NCI-H2171 treated with DMSO at 0.1 percent for 48 hours (cell line): ENCODE results near the gene LRRC49.
A peak's percentile ranks its signal among the peaks of the same experiment; 100 is the strongest.
"Not testable (repeated sequence)": the region's sequence is repeated elsewhere in the genome, so short reads cannot be mapped to it uniquely, and the experiment has no call there.

Experiments used
- DNase-seq: peaks from one replicate; lab custom pipeline; 2025; lab: John Stamatoyannopoulos, UW

Gene LRRC49

DNA sequence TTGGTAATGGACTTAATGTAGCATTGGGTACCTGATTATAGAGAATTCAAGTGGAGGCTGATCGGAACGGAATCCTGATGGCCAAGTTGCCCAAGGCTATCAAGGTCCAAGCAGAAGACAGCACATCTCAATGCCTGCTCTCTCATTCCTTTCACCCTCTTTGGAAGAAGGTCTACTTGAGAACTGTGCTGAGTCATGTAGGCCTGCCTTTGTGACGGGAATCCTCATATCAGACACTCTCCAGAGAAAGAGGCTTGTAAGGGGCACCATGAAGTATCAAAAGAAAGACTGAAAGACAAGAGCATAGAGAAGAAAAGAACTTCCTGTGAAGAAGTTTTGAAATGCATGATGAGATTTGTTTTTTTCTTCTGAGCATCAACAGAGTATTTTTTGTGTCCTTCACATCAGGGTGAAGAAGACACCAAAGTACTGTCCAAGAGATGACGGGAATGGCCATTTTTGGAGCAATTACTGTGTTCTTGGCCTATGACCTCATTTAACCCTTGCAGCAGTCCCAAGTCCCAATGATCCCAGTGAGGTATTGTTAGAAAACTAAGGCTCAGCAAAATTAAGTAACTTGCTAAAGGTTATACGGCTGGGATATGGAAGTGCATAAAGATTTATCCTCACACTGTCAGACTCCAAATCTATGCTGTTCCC lies 25.5 kb upstream of the LRRC49 start:
- no peak for DNase-seq

DNA sequence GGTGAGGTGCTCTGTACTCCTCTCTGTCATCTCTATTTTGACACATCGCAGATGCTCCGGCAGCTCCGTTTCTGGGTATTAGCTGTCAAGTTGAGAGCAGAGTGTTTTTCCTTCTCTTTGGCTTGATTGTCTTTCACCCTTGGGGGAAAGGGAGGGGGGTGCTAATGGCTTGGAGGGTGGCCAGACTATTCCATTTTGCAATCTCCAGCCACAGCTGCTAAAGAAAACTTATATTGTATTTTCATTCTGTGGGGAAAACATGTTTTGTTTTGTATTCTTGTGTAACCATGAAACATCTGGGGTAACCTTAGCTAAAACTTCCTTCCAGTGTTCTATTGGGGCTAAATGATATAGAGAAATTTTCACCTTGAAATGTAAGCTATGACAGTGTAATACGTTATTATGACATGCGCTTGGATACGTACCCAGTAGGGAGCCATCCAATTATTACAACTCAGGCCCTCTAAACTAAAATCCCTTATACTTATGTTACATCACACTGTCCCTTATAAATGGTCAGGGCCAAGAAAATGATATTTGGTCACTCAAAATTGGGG lies 24.6 kb upstream of the LRRC49 start:
- DNase-seq: peak; percentile 45

DNA sequence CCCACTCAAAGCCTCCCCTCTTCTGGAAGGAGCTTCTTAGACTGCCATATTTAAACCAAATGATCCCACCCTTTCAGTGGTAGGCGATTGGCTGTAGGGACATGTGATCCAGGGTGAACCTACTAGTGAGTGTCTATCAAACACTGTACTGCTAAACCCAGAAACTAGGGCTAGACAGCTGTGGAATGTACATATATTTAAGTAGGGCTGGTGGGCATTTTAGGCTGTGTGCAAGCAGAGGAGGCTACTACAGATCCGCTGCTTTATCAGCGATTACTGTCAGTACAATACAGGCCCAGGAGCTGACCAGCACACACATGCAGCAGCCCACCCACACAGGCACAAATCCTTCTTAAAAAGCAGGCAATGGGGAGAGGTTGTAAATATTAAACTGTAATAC lies 23.3 kb upstream of the LRRC49 start:
- no peak for DNase-seq

DNA sequence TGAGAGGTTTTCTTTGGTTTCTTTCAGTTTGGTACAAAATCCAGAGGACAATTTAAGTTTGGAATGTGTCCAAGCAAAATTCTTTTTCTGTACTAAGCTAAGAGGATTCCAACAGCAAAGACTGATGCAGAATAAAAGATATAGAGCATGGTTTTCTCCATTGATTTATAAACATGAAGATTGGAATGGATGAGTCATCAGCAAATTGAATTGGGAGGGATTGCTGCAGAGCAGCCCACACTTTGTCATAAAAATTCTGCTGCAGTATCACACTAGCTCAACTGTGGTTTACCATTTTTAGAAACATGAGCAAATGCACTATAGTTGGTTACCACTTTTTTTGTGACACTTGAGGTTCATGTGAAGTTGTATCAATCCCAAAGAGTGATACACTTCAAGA lies 22.6 kb upstream of the LRRC49 start:
- DNase-seq: no peak

DNA sequence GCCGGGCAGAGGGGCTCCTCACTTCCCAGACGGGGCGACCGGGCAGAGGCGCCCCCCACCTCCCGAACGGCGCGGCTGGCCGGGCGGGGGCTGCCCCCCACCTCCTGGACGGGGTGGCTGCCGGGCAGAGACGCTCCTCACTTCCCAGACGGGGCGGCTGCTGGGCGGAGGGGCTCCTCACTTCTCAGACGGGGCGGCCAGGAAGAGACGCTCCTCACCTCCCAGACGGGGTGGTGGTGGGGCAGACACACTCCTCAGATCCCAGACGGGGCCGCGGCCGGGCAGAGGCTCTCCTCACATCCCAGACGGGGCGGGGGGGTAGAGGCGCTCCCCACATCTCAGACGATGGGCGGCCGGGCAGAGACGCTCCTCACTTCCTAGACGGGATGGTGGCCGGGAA lies 21.1 kb upstream of the LRRC49 start:
- not testable (repeated sequence) for DNase-seq

DNA sequence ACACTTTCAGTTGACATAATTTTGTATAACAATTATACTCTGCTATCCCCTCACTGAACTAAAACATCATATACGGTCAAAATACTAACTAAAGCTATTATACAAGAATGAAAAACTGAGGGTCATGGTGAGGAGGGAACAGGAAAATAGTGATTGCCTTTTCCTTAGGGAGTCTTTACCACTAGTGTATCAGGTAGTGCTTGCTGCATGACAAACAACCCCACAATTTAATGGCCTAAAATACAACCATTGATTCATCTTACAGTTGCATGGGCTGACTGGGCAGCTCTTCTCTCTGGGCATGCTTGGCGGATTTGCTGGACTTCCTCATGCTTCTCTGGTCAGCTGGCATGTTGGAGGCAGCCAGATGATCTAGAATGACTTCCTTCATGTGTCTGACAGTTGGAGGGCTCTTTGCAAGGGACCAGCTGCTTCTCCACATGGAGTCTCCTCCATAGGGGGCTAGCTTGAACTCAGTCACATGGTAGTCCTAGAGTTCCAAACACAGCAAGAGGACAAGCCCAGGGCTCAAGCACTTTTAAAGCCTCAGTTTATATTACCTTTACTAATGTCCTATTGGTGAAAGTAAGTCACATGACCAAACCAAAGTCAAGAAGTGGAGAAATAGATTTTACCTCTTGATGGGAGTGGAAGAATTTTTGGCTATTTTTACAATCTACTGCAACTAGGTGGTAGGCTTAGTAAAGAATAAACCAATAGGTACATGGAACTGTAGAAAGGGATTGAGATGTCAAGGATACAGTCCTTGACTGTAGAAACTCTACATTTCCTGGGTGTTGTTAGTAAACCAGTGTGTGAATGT lies 19.2 kb upstream of the LRRC49 start:
- DNase-seq: no peak

DNA sequence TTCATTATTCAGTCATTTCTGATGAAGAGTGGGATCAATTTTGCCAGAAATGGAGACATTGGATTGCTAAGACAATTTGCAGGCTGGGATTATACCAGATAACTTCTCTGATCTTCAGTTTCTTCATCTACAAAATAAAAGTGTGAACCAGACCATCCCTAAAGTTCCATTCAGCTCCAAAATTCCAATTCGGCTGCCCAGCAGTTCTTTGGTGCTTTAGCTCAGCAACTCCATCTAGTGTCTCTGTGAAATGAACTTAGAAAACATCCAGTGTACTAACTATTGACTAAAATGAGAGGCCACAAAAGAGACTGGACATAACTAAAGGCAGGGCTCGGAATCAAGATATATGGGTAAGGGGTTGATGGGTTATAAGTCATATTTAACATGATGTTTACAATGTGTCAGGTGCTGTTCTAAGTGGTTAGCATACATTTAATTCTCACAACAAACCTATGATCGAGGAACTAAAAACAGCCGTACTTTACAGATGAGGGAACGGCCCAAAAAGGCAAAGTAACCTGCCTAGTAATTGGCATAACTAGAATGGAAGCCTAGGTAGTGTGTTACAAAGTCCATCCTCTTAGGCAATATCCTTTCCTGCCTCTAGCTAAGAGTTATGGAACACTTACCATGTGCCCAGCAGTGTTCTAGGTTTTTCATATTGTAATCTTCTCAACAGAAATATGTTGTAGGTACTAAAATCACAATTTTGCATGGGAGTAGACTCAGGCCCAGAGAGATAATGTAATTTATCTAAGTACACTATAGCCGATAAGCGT lies 17.4 kb upstream of the LRRC49 start:
- DNase-seq: no peak

DNA sequence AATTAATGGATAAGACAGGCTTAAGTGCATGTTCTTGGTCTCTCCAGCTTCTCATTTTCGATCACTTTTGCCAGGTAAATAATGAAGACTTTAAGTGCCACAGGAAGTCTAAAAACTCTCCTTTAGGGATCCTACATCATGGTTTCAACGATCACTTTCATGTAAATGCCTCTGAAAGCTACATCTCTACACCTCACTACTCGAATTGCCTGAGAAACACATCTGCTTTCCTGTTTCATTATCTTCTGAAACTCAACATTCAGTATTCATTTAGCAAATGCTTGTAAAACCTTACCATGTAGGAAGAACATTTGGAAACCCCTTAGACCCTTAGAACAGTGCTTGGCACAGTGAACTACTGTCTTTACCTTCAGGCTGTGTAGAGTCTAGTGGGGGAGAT lies 16.6 kb upstream of the LRRC49 start:
- DNase-seq: no peak

DNA sequence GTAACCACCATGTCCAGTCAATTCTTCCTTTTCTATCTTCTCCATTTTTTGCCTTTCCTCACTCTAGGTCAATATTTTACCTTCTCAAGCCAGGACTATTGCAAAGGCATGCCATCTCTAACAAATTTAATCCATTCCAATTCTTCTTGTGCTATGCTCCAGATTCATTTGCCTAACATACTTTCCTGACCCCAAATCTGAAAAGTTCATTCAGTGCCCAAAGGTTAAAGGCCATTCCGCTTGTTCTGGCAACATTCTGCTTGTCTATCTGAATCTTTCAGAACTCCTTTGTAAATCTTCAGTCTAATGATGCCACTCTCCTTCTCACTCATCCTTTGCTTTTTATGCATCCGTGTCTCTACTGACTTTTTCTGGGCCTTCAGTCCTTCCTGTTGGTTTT lies 15.9 kb upstream of the LRRC49 start:
- no peak for DNase-seq

DNA sequence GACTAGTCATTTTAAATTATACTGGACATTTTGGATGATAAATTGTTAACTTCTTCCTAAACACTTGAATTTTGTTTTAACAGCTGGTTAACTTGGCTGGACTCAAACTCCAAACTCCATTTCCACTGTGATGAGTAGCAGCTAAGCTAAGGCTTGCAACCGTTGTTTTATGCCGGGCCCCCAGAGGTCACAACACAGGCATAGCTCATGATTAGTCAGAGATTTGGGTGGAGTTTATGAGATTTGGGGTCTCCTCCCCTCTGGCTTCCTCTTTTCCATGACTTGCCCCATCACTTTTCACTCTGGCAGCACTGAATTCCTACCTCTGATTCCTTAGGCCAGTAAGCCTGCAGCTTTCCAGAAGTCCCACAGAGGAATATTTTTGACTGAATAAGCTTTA lies 13.2 kb upstream of the LRRC49 start:
- DNase-seq: no peak

DNA sequence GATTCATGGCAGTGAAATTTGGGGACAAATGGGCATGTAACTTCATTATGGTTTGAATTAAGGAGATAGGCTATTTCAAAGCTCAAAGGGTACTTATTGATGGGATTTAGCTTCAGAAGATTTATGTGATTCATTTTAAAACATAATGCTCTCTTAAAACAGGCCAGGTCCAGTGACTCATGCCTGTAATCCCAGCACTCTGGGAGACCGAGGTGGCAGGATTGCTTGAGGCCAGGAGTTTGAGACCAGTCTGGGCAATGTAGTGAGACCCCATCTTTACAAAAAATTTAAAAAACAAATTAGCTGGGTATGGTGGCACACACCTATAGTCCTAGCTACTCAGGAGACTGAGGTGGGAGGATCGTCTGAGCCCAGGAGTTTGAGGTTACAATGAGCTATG lies 11.8 kb upstream of the LRRC49 start:
- no peak for DNase-seq

DNA sequence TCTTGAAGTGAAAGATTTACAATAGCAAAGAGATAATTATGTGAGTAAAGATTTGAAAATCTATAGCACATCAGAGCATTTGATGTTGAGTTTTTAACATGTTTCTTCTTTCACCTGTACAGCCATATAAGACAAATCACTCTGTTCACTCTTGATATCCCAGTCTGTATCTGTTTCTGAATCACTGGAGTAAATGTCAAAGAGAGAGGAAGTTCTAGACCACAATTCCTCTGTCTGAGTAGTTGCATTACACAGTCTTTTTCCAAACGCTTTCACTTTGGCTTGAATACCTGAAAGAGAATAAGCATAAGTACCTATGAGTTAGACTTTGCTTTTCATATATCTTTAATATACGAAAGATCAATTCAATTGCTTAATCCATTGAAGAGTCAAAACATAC lies 10.3 kb upstream of the LRRC49 start:
- no peak for DNase-seq

DNA sequence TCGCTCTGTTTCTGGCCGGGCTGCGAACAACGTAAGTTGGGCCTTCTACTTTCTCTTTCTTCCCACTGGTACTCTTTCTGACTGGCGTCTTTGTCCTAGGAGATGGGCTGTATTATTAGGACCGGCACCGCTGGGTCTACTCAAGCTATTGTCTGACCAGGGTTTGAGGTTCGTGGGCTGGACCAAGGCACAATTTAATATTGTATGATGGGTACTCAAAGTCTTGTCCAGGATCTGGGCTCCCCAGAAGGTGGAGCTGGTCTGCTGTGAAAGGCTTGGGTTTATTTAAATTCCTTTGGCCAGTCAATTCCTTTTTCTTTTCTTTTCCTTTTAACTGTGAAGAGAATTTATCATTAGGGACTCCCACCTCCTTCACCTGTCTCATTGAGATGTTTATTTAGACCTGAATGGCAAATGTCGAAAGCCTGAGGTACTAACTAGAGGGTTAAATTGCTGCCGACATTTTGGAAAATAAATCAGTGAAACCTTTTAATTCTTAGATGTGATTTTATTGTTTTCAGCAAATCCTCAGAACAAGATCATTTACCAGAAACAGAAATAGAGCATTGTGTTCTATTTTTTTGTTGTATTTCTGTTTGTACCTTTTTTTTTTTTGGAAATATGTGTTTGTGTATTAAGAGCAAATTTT lies 410 bp downstream of the LRRC49 start:
- DNase-seq: peak; percentile 60

DNA sequence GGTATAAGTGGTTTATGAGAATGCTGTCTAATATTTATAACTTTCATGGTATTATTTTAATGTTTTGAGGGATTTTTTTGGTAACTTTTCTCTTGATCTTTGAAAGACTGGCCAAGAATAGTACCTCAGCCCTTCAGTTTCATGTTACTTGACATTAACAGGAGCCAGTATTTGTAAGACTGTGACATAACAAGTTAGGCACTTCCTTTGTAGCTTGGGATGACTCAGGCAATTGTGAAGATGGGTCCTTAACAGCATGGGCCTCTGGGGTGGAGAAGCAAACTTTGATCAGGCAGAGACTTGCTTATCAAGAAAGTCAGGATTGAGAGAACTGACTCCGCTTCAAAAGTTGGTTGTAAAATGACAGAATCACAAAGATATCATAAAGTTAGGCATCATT lies 9.5 kb downstream of the LRRC49 start:
- DNase-seq: no peak

DNA sequence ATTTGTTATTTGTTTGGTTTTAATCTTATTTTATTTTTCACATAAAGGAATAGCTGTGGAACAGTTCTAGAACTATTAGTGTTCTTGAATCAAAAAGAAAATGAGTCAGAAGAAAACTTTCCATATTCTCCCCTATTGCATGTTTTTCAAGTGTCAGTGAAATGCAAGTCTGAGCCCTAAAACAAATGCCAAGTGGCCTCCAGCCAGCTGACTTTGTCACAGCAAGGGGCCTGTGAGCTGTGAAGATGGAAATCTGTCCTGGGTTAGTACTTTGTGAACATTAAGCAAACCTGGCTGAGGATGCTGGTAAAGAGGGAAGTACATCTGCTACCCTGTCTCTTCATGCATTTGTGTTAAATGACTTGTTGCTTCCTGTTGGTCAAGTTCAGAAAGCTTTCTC lies 14.2 kb downstream of the LRRC49 start:
- DNase-seq: no peak

DNA sequence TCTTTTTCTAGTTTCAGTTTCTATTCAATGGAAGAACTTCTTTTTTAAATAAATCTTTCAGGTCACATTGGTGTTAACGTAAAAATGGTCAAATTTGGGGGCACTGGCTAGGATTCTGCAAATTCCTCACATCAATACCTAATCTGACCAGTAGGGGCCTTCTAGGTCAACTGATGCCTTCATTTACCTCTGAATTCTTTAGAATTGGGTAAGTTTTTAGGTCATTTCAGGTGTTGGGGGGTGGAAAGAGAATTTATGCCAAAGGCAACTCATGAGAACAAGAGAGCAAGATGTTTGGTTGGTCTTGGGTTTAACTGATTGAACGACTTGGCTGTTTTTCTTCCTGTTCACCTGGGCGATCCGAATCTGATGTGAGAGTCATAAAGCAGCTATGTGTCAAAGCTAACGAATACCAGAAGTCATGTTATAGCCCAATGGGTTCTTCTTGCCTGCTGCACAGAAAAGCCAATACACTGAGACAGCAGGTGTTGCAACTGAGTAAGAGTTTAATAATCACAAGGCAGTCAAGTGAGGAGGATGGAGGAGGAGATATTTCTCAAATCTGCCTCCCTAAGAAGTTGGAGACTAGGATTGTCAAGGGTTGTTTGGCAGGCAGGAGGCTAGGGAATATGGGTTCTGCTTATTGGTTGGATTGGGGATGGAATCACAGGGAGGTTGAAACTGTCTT lies 15.3 kb downstream of the LRRC49 start:
- DNase-seq: no peak

DNA sequence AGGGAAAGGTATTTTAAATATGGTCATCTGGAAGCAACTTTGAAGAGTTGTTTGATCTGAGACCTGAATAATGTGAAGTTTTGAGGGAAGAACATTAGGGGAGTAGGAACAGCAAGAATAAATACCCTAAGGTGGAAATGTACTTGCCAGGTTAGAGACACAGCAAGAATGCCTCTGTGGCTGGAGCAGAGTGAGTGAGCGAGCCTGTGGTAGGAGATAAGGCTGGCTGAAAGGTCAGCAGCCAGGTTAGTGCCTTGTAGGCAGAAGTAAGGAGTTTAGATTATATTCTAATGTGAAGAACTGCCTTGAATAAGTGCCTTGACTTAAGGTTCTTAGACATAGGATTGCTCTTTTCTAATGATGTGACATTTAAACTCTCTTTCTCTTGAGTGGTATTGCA lies 18.3 kb downstream of the LRRC49 start:
- DNase-seq: no peak

DNA sequence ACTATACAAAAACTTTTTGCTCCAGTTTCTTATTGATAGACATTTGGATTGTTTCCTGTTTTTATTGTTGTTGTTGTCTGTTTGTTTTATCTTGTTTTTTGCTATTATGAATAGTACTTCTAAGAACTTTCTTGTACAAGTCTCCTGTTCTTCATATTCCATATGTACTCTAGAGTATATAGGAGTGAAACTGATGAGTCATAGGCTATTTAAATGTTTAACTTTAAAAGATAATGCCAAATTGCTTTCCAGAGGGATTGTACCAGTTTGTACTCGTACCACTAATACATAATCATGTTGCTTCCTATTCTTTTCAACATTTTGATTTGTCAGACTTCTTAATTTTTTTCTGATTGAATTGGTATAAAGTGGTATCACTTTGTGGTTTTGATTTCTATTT lies 19.6 kb downstream of the LRRC49 start:
- DNase-seq: no peak

DNA sequence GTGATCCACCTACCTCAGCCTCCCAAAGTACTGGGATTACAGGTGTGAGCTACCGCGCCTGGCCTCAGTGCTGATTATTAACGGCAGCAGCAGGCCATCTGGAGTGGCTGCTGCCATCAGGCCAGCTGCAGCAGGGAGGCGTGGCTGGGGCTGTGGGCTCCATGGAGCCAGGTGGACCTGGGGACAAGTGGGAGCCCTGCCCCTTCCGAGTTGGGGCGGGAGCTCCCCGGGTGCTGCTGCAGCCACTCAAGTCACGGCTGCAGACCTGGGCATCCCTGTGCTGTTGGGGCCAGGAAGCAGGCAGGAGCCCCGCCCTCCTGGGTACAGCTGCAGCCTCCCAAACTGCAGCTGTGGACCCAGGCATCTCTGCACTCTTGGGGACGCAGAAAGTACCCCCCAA lies 23.9 kb downstream of the LRRC49 start:
- no peak for DNase-seq

DNA sequence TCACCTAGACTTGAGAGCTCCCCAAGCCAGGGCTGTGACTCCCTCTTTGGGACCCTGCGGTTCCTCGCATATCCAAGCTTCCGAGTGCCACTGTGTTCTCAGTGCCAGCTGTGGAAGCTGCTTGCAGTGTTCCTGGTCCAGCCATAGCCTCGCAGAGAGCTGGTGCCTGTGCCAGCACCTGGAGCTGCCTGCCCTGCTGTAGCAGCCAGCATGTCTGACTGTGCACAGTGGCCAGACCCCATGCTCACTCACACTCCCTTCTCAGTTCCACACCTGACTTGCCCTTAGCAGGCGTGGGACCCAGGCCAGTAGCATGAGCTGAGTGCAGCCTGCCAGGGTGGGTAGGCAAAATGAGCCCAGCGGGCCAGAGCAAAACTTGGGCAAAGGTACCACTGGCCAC lies 25.3 kb downstream of the LRRC49 start:
- no peak for DNase-seq

DNA sequence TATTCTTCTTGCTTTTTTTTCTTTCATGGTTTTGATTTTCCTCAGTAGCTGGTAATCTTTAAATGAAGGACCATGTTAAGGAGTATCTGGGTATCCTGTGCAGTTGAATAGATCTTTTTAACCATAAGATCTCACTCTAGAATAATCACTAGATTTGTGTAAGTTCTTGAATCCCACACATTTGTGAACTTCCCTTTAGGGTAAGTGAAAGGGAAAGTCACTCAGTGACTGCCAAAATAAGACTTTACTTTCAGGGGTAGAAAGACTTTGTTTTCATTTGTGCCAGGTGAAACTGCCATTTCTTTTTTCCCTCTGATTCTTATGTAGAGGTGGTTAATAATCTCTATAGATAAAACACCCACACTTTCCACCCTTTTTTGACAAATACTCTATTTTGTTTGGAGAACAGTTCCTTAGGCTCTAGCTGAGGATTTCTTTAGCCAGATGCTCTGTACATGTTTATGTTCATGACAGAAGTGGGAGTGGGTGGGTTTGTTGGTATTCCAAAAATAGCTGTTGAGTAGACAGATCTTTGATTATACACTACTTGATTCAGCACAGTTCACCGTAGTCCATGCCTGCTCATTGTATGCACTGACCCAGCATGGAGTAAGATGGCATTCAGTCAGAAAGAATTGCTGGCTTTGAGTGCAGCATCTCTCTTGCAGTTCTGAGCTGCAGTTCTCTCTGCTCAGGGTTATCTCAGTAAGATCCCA lies 28.5 kb downstream of the LRRC49 start:
- no peak for DNase-seq
